GM21423 (cell line): Measurements from ENCODE around the gene G6PD.

ENCODE experiments used
- ATAC-seq: cut with Tn5 transposase; IDR thresholded peaks from one replicate; pipeline ENCODE4 v1.9.1; 2021; ENCODE audit warnings: mild to moderate bottlenecking, moderate library complexity; ENCODE audit not compliant: unreplicated experiment

The G6PD gene

GRCh38 chrX:154488336-154489075 is 58.1 kb downstream of the G6PD start:
- ATAC-seq = no peak

GRCh38 chrX:154487518-154488290 is 58.9 kb downstream of the G6PD start:
- no peak for ATAC-seq

- ATAC-seq = peak; percentile 31
These were observed 60.0 kb downstream of the G6PD start, which contains the start of gene UBL4A for GRCh38 chrX:154486396-154487207. Gene UBL4A (minus strand): TSS chrX:154486615. CDS start chrX:154486584, 31 bp downstream.

- ATAC-seq = peak; percentile 5
These were observed 60.6 kb downstream of the G6PD start for GRCh38 chrX:154486052-154486395.

- no peak for ATAC-seq
These were observed 61.2 kb downstream of the G6PD start for GRCh38 chrX:154485150-154486051.

GRCh38 chrX:154484255-154485149 is 62.1 kb downstream of the G6PD start:
- ATAC-seq = no peak

- no peak for ATAC-seq
These were observed 63.3 kb downstream of the G6PD start for GRCh38 chrX:154483325-154483724.

GRCh38 chrX:154482786-154483185 is 63.9 kb downstream of the G6PD start:
- ATAC-seq = no peak

- no peak for ATAC-seq
These were observed 64.6 kb downstream of the G6PD start for GRCh38 chrX:154481911-154482601.
